HCT116 (cell line): ENCODE results near the gene NSUN7.

Source experiments
- CEBPB ChIP-seq: IDR thresholded peaks from 2 replicates; pipeline ENCODE4 v1.6.1; 2012; ENCODE audit warnings: low read depth
- CTCF ChIP-seq, 3 experiments: fragments of 200-600 bp in 1 of 3; sonication (generic) in 1 of 3; IDR thresholded peaks in 2 of 3; conservative IDR thresholded peaks in 1 of 3; 2 replicates each; pipeline ENCODE4 v1.5.1; 2012 to 2017; ENCODE audit warnings: low read depth in 2 of 3, low read length in 2 of 3, antibody characterized with exemption in 1 of 3, borderline replicate concordance in 1 of 3, control low read depth in 1 of 3, mild to moderate bottlenecking in 1 of 3, mixed read lengths in 1 of 3, mixed run types in 1 of 3, moderate library complexity in 1 of 3; ENCODE audit not compliant: insufficient read depth in 1 of 3
- EZH2 ChIP-seq: fragments of 200-600 bp; sonication (generic); IDR thresholded peaks from 2 replicates; pipeline ENCODE4 v1.6.1; 2017; ENCODE audit warnings: antibody characterized with exemption, mixed run types
- POLR2A ChIP-seq: IDR thresholded peaks from 2 replicates; pipeline ENCODE4 v1.7.0; 2011; ENCODE audit warnings: borderline replicate concordance; ENCODE audit not compliant: insufficient read depth, insufficient read length; ENCODE audit errors: extremely low read depth
- REST ChIP-seq: IDR thresholded peaks from 2 replicates; pipeline ENCODE4 v1.6.1; 2012; ENCODE audit warnings: low read depth
- SP1 ChIP-seq: IDR thresholded peaks from 2 replicates; pipeline ENCODE4 v1.6.1; 2012; ENCODE audit warnings: low read depth
- ZFX ChIP-seq: fragments of 450-650 bp; IDR thresholded peaks from 2 replicates; pipeline ENCODE4 v1.6.1; 2017
- TF ChIP-seq, protein P1 (sequence below): IDR thresholded peaks from 2 replicates; pipeline ENCODE4 v1.6.1; 2011; ENCODE audit warnings: mild to moderate bottlenecking, low read length, moderate library complexity; ENCODE audit not compliant: insufficient replicate concordance; ENCODE audit errors: extremely low read depth

- no peak for TF ChIP-seq POLR2A
- peak; percentile 22 to 70 (median 45); a peak in 4 of 6 replicates for TF ChIP-seq CTCF (IDR thresholded peaks at IDR 0.05 in 2 of 3, conservative IDR thresholded peaks at IDR 0.05 in 1 of 3; ENCODE audit: borderline replicate concordance in 1 of 3, insufficient read depth in 1 of 3, low read depth in 2 of 3, low read length in 2 of 3)
- TF ChIP-seq EZH2, result no peak
- TF ChIP-seq ZFX, result no peak
- TF ChIP-seq REST, result no peak
- TF ChIP-seq SP1, result no peak
- TF ChIP-seq CEBPB, result no peak
- TF ChIP-seq, protein P1, sequence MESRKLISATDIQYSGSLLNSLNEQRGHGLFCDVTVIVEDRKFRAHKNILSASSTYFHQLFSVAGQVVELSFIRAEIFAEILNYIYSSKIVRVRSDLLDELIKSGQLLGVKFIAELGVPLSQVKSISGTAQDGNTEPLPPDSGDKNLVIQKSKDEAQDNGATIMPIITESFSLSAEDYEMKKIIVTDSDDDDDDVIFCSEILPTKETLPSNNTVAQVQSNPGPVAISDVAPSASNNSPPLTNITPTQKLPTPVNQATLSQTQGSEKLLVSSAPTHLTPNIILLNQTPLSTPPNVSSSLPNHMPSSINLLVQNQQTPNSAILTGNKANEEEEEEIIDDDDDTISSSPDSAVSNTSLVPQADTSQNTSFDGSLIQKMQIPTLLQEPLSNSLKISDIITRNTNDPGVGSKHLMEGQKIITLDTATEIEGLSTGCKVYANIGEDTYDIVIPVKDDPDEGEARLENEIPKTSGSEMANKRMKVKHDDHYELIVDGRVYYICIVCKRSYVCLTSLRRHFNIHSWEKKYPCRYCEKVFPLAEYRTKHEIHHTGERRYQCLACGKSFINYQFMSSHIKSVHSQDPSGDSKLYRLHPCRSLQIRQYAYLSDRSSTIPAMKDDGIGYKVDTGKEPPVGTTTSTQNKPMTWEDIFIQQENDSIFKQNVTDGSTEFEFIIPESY, result no peak
These were observed 12.8 kb upstream of the NSUN7 start for GRCh38 chr4:40736910-40737309.
